HFFc6 (cell line): ENCODE results near the gene IFI44. TPM values are rescaled to one million over a fixed set of nuclear protein-coding genes. Genes with fewer than 3 reads are reported as not detected.

Experiments used
- DNase-seq: peaks from one replicate; pipeline ENCODE4 v3.0.0-alpha.2; 2018
- H3K27ac Mint-ChIP-seq: 2 replicates; pipeline ENCODE4 v1.8.0; 2020; ENCODE audit warnings: mild to moderate bottlenecking, mixed read lengths
- H3K27me3 Mint-ChIP-seq: 2 replicates; pipeline ENCODE4 v1.8.0; 2021; ENCODE audit warnings: mild to moderate bottlenecking, moderate library complexity, mixed read lengths; ENCODE audit not compliant: insufficient read depth
- H3K36me3 Mint-ChIP-seq: 2 replicates; pipeline ENCODE4 v1.8.0; 2021; ENCODE audit warnings: low read depth, mixed read lengths
- H3K4me1 Mint-ChIP-seq: 2 replicates; pipeline ENCODE4 v1.8.0; 2020; ENCODE audit warnings: low read depth, mixed read lengths
- H3K4me3 Mint-ChIP-seq: 2 replicates; pipeline ENCODE4 v1.8.0; 2020; ENCODE audit warnings: mild to moderate bottlenecking, moderate library complexity, mixed read lengths
- H3K9me3 Mint-ChIP-seq: 2 replicates; pipeline ENCODE4 v1.8.0; 2020; ENCODE audit warnings: mild to moderate bottlenecking, mixed read lengths
- CTCF ChIP-seq: fragments of 200-600 bp; sonication (generic); IDR thresholded peaks from 2 replicates; pipeline ENCODE4 v1.5.0; 2021; ENCODE audit warnings: antibody characterized with exemption, mild to moderate bottlenecking
- total RNA-seq, 6 experiments: library from RNA; stranded (reverse); fragmentation: NEBNext Ultra II Directional; extraction: Animal tissue kit (Norgen Biotek cat#: 25700); gene quantifications; 2 replicates in 1 of 6; 3 replicates in 5 of 6; pipeline ENCODE4 v1.2.3, GENCODE V29; 2021

The IFI44 gene
- total RNA-seq, 6 experiments from 2014 or later = 1.3 to 3.3 (median 2.8) TPM

- peaks cover 50% of the 10 kb centered on the region for H3K4me1 Mint-ChIP-seq
- TF ChIP-seq CTCF = no peak
- DNase-seq = no peak
- no peak overlapping the region for H3K4me3 Mint-ChIP-seq
- H3K27ac Mint-ChIP-seq = no peak overlapping the region
- H3K9me3 Mint-ChIP-seq = no peaks in the 10 kb centered on the region
- H3K36me3 Mint-ChIP-seq = no peaks in the 10 kb centered on the region
- H3K27me3 Mint-ChIP-seq = no peaks in the 10 kb centered on the region
Observed at GRCh38 chr1:78712467-78713051, 62.9 kb downstream of the IFI44 start.

GRCh38 chr1:78713297-78713696 lies 63.7 kb downstream of the IFI44 start:
- Mint-ChIP-seq H3K27ac (no peak overlapping the region), H3K27me3 (no peaks in the 10 kb centered on the region), H3K4me1 (peaks cover 57% of the 10 kb centered on the region), H3K9me3 (no peaks in the 10 kb centered on the region), H3K36me3 (no peaks in the 10 kb centered on the region), H3K4me3 (no peak overlapping the region)
- TF ChIP-seq CTCF = no peak
- no peak for DNase-seq

Other genes with a start within 250 kb of the IFI44 start
- gene PTGFR, start 158.9 kb upstream of the IFI44 start, total RNA-seq = 10 to 100 TPM; 11.2 to 20.3 (median 17.1) TPM
- gene IFI44L, start 29.4 kb upstream of the IFI44 start, total RNA-seq = under 1 TPM; 0.18 to 0.52 (median 0.34) TPM